Lower leg skin (tissue), 4 donors: ENCODE measurements around the gene MYO1B. TPM values are rescaled to one million over a fixed set of nuclear protein-coding genes. Genes with fewer than 3 reads are reported as not detected.

Source experiments
- DNase-seq, 2 donors: peaks; one replicate each; pipeline ENCODE4 v3.0.0-alpha.2; 2019; ENCODE audit warnings: low spot score in 2 of 2
- H3K4me3 ChIP-seq: fragments of 200-600 bp; sonication (generic); 2 replicates; pipeline ENCODE4 v1.5.1; 2017; ENCODE audit warnings: mild to moderate bottlenecking, low read depth; ENCODE audit not compliant: poor library complexity, severe bottlenecking
- CTCF ChIP-seq, 3 donors: fragments of 450-650 bp; IDR thresholded peaks; one replicate each; pipeline ENCODE4 v1.5.1; 2016; ENCODE audit warnings: antibody characterized with exemption in 3 of 3, mild to moderate bottlenecking in 3 of 3, moderate library complexity in 2 of 3
- POLR2A ChIP-seq, 2 donors: fragments of 450-650 bp; IDR thresholded peaks; one replicate each; pipeline ENCODE4 v1.6.1; 2016 to 2017; ENCODE audit warnings: antibody characterized with exemption in 2 of 2, mild to moderate bottlenecking in 1 of 2, moderate library complexity in 1 of 2
- WGBS, 2 donors: methylation state at CpG; one replicate each; pipeline ENCODE4 v1.1.5; 2018; 5-methylcytosine and 5-hydroxymethylcytosine counted together
- intact Hi-C: fragments of 100-400 bp; cut with DNase I; formaldehyde crosslinking; loops from one replicate; pipeline ENCODE4 v1.15.0; 2023; ENCODE audit warnings: low total_unique reads
- total RNA-seq, 4 donors: library from RNA; depleted of rRNA; stranded (reverse); fragments of >200 nt; gene quantifications; one replicate each; pipeline ENCODE4 v1.1.0, GENCODE V29; 2016

MYO1B gene
- total RNA-seq, 4 donors from 2014 or later = 24.6 to 53.0 (median 36.9) TPM

DNA sequence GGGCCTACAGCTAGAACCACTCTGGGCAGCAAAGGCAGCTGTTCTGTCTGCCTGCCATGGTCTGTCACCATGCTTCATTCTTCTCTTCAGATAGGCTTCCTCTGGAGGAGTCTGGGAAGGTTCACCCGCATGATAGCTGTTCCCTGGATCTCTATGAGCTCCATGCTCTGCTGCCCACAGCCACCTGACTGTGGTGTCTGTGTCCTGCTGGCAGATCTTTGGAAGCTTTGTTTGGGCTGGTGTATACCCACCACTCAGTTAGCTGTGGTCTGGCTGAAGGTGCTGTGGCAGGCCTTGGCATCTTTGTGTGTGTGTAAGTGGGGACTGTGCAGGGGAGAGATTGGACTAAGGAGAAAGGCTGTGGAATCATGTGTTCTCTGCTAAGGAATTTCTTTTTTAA, 23.4 kb downstream of the MYO1B start:
- TF ChIP-seq POLR2A (IDR thresholded peaks at IDR 0.05) (no peak), CTCF (IDR thresholded peaks at IDR 0.05) (no peak)
- DNase-seq = no peak
- WGBS, 2 donors = 86 to 100% methylated on average over 1 of the region's 1 CpG
- H3K4me3 ChIP-seq = no peak overlapping the region
- intact Hi-C loops = no loop called here

GRCh38 chr2:191270306-191271161, 25.3 kb downstream of the MYO1B start:
- intact Hi-C loops = no loop called here
- DNase-seq = no peak
- H3K4me3 ChIP-seq = no peak overlapping the region
- TF ChIP-seq POLR2A (IDR thresholded peaks at IDR 0.05) = no peak
- TF ChIP-seq CTCF (IDR thresholded peaks at IDR 0.05) = no peak
- 58 to 73% methylated on average over 6 of the region's 6 CpGs for WGBS, 2 donors

GRCh38 chr2:191272064-191272463, 26.9 kb downstream of the MYO1B start:
- intact Hi-C loops = no loop called here
- no peak for TF ChIP-seq CTCF (IDR thresholded peaks at IDR 0.05)

DNA sequence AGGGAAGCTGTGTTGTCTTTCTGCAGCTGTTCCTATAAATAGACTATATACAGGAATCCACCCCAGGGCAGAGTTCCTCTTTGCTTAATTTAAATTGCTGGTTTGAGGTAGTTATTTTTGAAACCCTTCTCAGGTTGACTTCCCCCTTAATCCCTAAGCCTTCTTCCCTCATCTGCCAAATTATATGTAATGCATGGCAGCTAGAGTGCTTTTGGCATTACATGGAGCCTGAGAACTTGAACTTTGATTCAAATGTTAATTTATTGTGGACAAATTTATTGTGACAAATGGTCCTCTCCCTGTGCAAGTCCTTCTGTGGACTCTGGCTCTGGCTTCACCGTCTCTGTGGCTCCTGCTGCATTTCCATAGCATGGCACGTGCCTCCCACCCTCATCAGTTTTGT, 29.2 kb downstream of the MYO1B start:
- intact Hi-C loops = no loop called here
- WGBS, 2 donors = 69% methylated on average over 2 of the region's 2 CpGs

More at GRCh38 chr2:191272064-191272463, 26.9 kb downstream of the MYO1B start:
- no peak for DNase-seq
- no peak overlapping the region for H3K4me3 ChIP-seq
- 89 to 96% methylated on average over 2 of the region's 2 CpGs for WGBS, 2 donors

GRCh38 chr2:191276792-191277465, 31.7 kb downstream of the MYO1B start:
- TF ChIP-seq POLR2A (IDR thresholded peaks at IDR 0.05) (no peak), CTCF (IDR thresholded peaks at IDR 0.05) (no peak)
- intact Hi-C loops = no loop called here
- no peak for DNase-seq
- no peak overlapping the region for H3K4me3 ChIP-seq
- WGBS, 2 donors = 87 to 88% methylated on average over 5 of the region's 5 CpGs

More for the DNA sequence above, 29.2 kb downstream of the MYO1B start:
- TF ChIP-seq CTCF (IDR thresholded peaks at IDR 0.05) (no peak), POLR2A (IDR thresholded peaks at IDR 0.05) (no peak)
- no peak overlapping the region for H3K4me3 ChIP-seq
- DNase-seq = no peak
